K562 (cell line): ENCODE results near the gene CREB3L2. TPM values are rescaled to one million over a fixed set of nuclear protein-coding genes. Genes with fewer than 3 reads are reported as not detected.

ENCODE experiments used
- ATAC-seq: fragments of 200-7000 bp; cut with Tn5 transposase; 3 replicates; pipeline ENCODE4 v1.9.1; 2020; ENCODE audit warnings: moderate library complexity
- BruUV-seq: library from RNA; stranded (reverse); fragments of 400-500 nt; replicated peaks from 2 replicates; lab custom pipeline; 2021; lab: Mats Ljungman, UMichigan
- CTCF ChIA-PET: fragments of 300-600 bp; formaldehyde crosslinking; extraction: SDS; loops from one replicate; lab custom pipeline; 2021; ENCODE audit warnings: low intra/inter-chr PET ratio; lab: Yijun Ruan, JAX
- POLR2A ChIA-PET: fragments of 300-600, 350-650 bp; sonication (Branson Sonifier 250); formaldehyde crosslinking; extraction: SDS; loops from one replicate; lab custom pipeline; 2021; ENCODE audit warnings: antibody characterized with exemption, inconsistent platforms; lab: Yijun Ruan, JAX
- DNase-seq, 4 experiments: peaks; one replicate each; pipeline versions ENCODE4 v3.0.0 to v3.0.0-alpha.2; 2011 to 2018; ENCODE audit warnings: low spot score in 3 of 4, mixed read lengths in 3 of 4; ENCODE audit errors: extremely low read depth in 1 of 4
- FAIRE-seq: peaks from 2 replicates; lab custom pipeline; 2011; peaks lifted over from hg19 to GRCh38; lab: Jason Lieb, UNC
- H2AFZ ChIP-seq: 2 replicates; pipeline ENCODE4 v1.6.0; 2011; ENCODE audit warnings: low read depth, low read length, control low read depth, inconsistent platforms
- H3K27ac ChIP-seq: fragments of 200-600 bp; 3 replicates; pipeline ENCODE4 v1.8.0; 2011; ENCODE audit warnings: low read depth, mild to moderate bottlenecking, control low read depth, inconsistent platforms, low read length, moderate library complexity, mixed read lengths; ENCODE audit errors: extremely low read depth
- H3K27me3 ChIP-seq, 2 experiments: fragments of 300-600 bp in 1 of 2; 2 replicates in 1 of 2; 3 replicates in 1 of 2; pipeline versions ENCODE4 v1.6.0 to v1.8.0; 2011; ENCODE audit warnings: inconsistent platforms in 2 of 2, low read length in 2 of 2, mild to moderate bottlenecking in 1 of 2, mixed read lengths in 1 of 2, moderate library complexity in 1 of 2; ENCODE audit not compliant: control insufficient read depth in 2 of 2, insufficient read depth in 2 of 2
- H3K36me3 ChIP-seq: fragments of 300-600 bp; 3 replicates; pipeline ENCODE4 v1.8.0; 2011; ENCODE audit warnings: mild to moderate bottlenecking, low read length, inconsistent platforms; ENCODE audit not compliant: control insufficient read depth, insufficient read depth
- H3K4me1 ChIP-seq, 2 experiments: fragments of 200-600 bp in 1 of 2; replicated peaks in 1 of 2; 2 replicates in 1 of 2; 3 replicates in 1 of 2; pipeline versions ENCODE4 v1.5.1 to v1.8.0; 2011; ENCODE audit warnings: inconsistent platforms in 2 of 2, low read length in 2 of 2, mild to moderate bottlenecking in 1 of 2, mixed read lengths in 1 of 2, moderate library complexity in 1 of 2; ENCODE audit not compliant: control insufficient read depth in 2 of 2, insufficient read depth in 2 of 2
- H3K4me2 ChIP-seq: 2 replicates; pipeline ENCODE4 v1.6.1; 2011; ENCODE audit warnings: low read length, control low read depth, inconsistent platforms, mixed read lengths; ENCODE audit not compliant: insufficient read depth
- H3K4me3 ChIP-seq: fragments of 200-600 bp; sonication (generic), shearing (Covaris generic); 2 replicates; pipeline ENCODE4 v1.5.1; 2016; ENCODE audit warnings: control low read depth, inconsistent platforms
- H3K79me2 ChIP-seq: fragments of 200-600 bp; 3 replicates; pipeline ENCODE4 v1.8.0; 2011; ENCODE audit warnings: low read length, inconsistent platforms; ENCODE audit not compliant: control insufficient read depth, insufficient read depth
- H3K9ac ChIP-seq, 2 experiments: 2 replicates each; pipeline versions ENCODE4 v1.6.0 to v1.6.1; 2011; ENCODE audit warnings: low read depth in 2 of 2, low read length in 2 of 2, control low read depth in 1 of 2, inconsistent platforms in 1 of 2, mild to moderate bottlenecking in 1 of 2, mixed read lengths in 1 of 2; ENCODE audit not compliant: insufficient read depth in 1 of 2
- H3K9me1 ChIP-seq: one replicate; pipeline ENCODE4 v1.6.0; 2011; ENCODE audit warnings: inconsistent platforms, mild to moderate bottlenecking, low read length, moderate library complexity; ENCODE audit not compliant: control insufficient read depth, insufficient read depth
- H3K9me3 ChIP-seq: replicated peaks from 2 replicates; pipeline ENCODE4 v1.5.1; 2011; ENCODE audit warnings: low read depth, low read length, inconsistent platforms; ENCODE audit not compliant: control insufficient read depth, insufficient read depth
- H4K20me1 ChIP-seq: replicated peaks from 2 replicates; pipeline ENCODE4 v1.6.1; 2011; ENCODE audit warnings: low read length, inconsistent platforms, mixed read lengths; ENCODE audit not compliant: control insufficient read depth, insufficient read depth
- C11orf30 ChIP-seq: fragments of 450-650 bp; IDR thresholded peaks from 2 replicates; pipeline ENCODE4 v1.6.1; 2016; ENCODE audit warnings: low read depth, mild to moderate bottlenecking
- CREB3 ChIP-seq: fragments of 450-650 bp; conservative IDR thresholded peaks from 2 replicates; pipeline ENCODE4 v1.6.1; 2016; ENCODE audit warnings: missing genetic modification characterization, low read depth, mild to moderate bottlenecking, missing compliant biosample characterization, moderate library complexity
- DLX4 ChIP-seq: fragments of 250-450 bp; sonication (Bioruptor Pico); IDR thresholded peaks from 2 replicates; pipeline ENCODE4 v1.6.1; 2021; ENCODE audit warnings: mild to moderate bottlenecking
- E2F4 ChIP-seq: sonication (generic); formaldehyde crosslinking; IDR thresholded peaks from 2 replicates; pipeline ENCODE4 v1.8.0; 2022; ENCODE audit warnings: mild to moderate bottlenecking, low read depth, missing genetic modification reagents
- IRF2 ChIP-seq: sonication (generic); formaldehyde crosslinking; IDR thresholded peaks from 2 replicates; pipeline ENCODE4 v1.8.1; 2022; ENCODE audit warnings: mild to moderate bottlenecking, missing genetic modification reagents
- KDM1A ChIP-seq, 2 experiments: fragments of 450-650 bp; IDR thresholded peaks; 2 replicates each; pipeline ENCODE4 v1.6.1; 2016; ENCODE audit warnings: mild to moderate bottlenecking in 2 of 2
- MITF ChIP-seq: IDR thresholded peaks from 2 replicates; pipeline ENCODE4 v1.6.1; 2014; ENCODE audit warnings: antibody characterized with exemption
- MYBL2 ChIP-seq, 2 experiments: fragments of 450-650 bp in 1 of 2; sonication (generic) in 1 of 2; formaldehyde crosslinking in 1 of 2; IDR thresholded peaks; 2 replicates each; pipeline versions ENCODE4 v1.6.1 to v1.8.1; 2017 to 2022; ENCODE audit warnings: borderline replicate concordance in 1 of 2, inconsistent platforms in 1 of 2, low read depth in 1 of 2, mild to moderate bottlenecking in 1 of 2, missing genetic modification reagents in 1 of 2, moderate library complexity in 1 of 2
- NFE2 ChIP-seq: IDR thresholded peaks from 2 replicates; pipeline ENCODE4 v1.6.1; 2014; ENCODE audit warnings: antibody characterized with exemption, low read depth
- SOX6 ChIP-seq: fragments of 450-650 bp; IDR thresholded peaks from 2 replicates; pipeline ENCODE4 v1.6.1; 2014; ENCODE audit warnings: mild to moderate bottlenecking
- TAF1 ChIP-seq: IDR thresholded peaks from 2 replicates; pipeline ENCODE4 v1.6.1; 2011; ENCODE audit warnings: mild to moderate bottlenecking, low read length, moderate library complexity; ENCODE audit not compliant: insufficient read depth, control insufficient read depth, severe bottlenecking; ENCODE audit errors: extremely low read depth
- TRIM25 ChIP-seq: fragments of 450-650 bp; IDR thresholded peaks from 2 replicates; pipeline ENCODE4 v1.7.0; 2016; ENCODE audit warnings: borderline replicate concordance
- YBX1 ChIP-seq: fragments of 450-650 bp; IDR thresholded peaks from 2 replicates; pipeline ENCODE4 v1.7.1; 2016; ENCODE audit warnings: mild to moderate bottlenecking
- ZBTB43 ChIP-seq: sonication (generic); formaldehyde crosslinking; IDR thresholded peaks from 2 replicates; pipeline ENCODE4 v1.8.0; 2023; ENCODE audit warnings: mild to moderate bottlenecking, missing genetic modification reagents
- WGBS: fragments of 100-300 bp; shearing (Covaris generic); methylation state at CpG from one replicate; pipeline ENCODE4 v1.1.6; 2016; ENCODE audit warnings: low coverage, mixed read lengths; ENCODE audit not compliant: insufficient coverage; ENCODE audit errors: missing lambda C conversion rate; 5-methylcytosine and 5-hydroxymethylcytosine counted together
- in situ Hi-C: fragments of 300-500 bp; cut with MboI; formaldehyde crosslinking; loops from 4 replicates; pipeline ENCODE4 v1.15.0; 2018; ENCODE audit warnings: inconsistent platforms, mixed read lengths
- intact Hi-C: fragments of 100-400 bp; cut with micrococcal nuclease; formaldehyde crosslinking; loops from 2 replicates; pipeline ENCODE4 v1.14.2; 2022
- polyA plus RNA-seq, 8 experiments: library from polyadenylated mRNA; depleted of rRNA in 4 of 8; stranded (reverse) in 5 of 8; unstranded in 3 of 8; fragments of >200 nt; fragmentation: Nextera tagmentation in 2 of 8; fragmentation: Illumina TruSeq in 1 of 8; extraction: Ambion mirVana in 2 of 8; extraction: Trizol in 1 of 8; gene quantifications; 2 replicates each; pipeline versions ENCODE4 v1.2.1 to v1.2.3, GENCODE V29; 2011 to 2014; ENCODE audit warnings: inconsistent platforms in 1 of 8, missing spikeins in 1 of 8
- total RNA-seq, 7 experiments: library from RNA; depleted of rRNA in 6 of 7; stranded (reverse); fragments of >200 nt in 6 of 7; fragmentation: Illumina TruSeq in 2 of 7; extraction: Trizol in 2 of 7; gene quantifications; 2 replicates each; pipeline versions ENCODE4 v1.2.1 to v1.2.3, GENCODE V29; 2011 to 2021; ENCODE audit warnings: low replicate concordance in 1 of 7

Gene CREB3L2
- total and polyA plus RNA-seq, 9 of the 15 experiments (the other 6 are each of a cell fraction or from before 2014, with no cell fraction given) = 7.1 to 45.6 (median 15.8) TPM

- no peak for ATAC-seq
- TF ChIP-seq TAF1 = no peak
- TF ChIP-seq CREB3 (tag) = no peak
- no peak for TF ChIP-seq IRF2
- no peak for TF ChIP-seq DLX4
- TF ChIP-seq E2F4 (CRISPR knock-in tag) = no peak
- no peak for TF ChIP-seq YBX1
- TF ChIP-seq MYBL2 (IDR thresholded peaks at IDR 0.05; ENCODE audit: low read depth) = no peak
- TF ChIP-seq MYBL2 (CRISPR knock-in tag; IDR thresholded peaks at IDR 0.05; ENCODE audit: borderline replicate concordance) = no peak
- no peak for TF ChIP-seq C11orf30
- no peak for TF ChIP-seq NFE2
- TF ChIP-seq KDM1A (IDR thresholded peaks at IDR 0.05) = no peak
- TF ChIP-seq SOX6 = no peak
- no peak for TF ChIP-seq TRIM25
- no peak for TF ChIP-seq MITF
- TF ChIP-seq ZBTB43 (CRISPR knock-in tag) = no peak
These were observed 172.4 kb downstream of the CREB3L2 start for GRCh38 chr7:137829337-137829992.

More at GRCh38 chr7:137829337-137829992, 172.4 kb downstream of the CREB3L2 start:
- Histone ChIP-seq H3K9me1 (no peaks in the 10 kb centered on the region), H4K20me1 (no peaks in the 10 kb centered on the region), H3K4me1 (no peaks in the 10 kb centered on the region), H3K4me3 (no peak overlapping the region), H2AFZ (no peak overlapping the region), H3K9me3 (0 out of 2 replicates have a peak, but pooled peaks cover 2% of the 10 kb centered on the region), H3K79me2 (no peaks in the 10 kb centered on the region), H3K27ac (no peak overlapping the region), H3K27me3 (peaks cover 0 to 3% of the 10 kb centered on the region in 2 experiments; a peak in 3 of 5 replicates), H3K9ac (no peak overlapping the region), H3K36me3 (no peaks in the 10 kb centered on the region), H3K4me2 (no peak overlapping the region)
- intact Hi-C loops (no loop called here), in situ Hi-C loops (no loop called here)
- POLR2A ChIA-PET = interaction anchor here (0.7 kb wide), 1 partner anchor 39 kb away, joined by 3 read pairs; no protein-coding TSS in a partner anchor
- under 1% methylated on average over 7 of the region's 7 CpGs for WGBS
- CTCF ChIA-PET = no interaction called here
- DNase-seq (no peak), FAIRE-seq (no peak)
- no TSS peak for BruUV-seq
